DMS153 (cell line): ENCODE measurements around the gene IGFBP2.

Source experiments
- DNase-seq: peaks from one replicate; lab custom pipeline; 2025; lab: John Stamatoyannopoulos, UW

IGFBP2 gene

GRCh38 chr2:216637472-216637871, 4.3 kb downstream of the IGFBP2 start:
- no peak for DNase-seq

DNA sequence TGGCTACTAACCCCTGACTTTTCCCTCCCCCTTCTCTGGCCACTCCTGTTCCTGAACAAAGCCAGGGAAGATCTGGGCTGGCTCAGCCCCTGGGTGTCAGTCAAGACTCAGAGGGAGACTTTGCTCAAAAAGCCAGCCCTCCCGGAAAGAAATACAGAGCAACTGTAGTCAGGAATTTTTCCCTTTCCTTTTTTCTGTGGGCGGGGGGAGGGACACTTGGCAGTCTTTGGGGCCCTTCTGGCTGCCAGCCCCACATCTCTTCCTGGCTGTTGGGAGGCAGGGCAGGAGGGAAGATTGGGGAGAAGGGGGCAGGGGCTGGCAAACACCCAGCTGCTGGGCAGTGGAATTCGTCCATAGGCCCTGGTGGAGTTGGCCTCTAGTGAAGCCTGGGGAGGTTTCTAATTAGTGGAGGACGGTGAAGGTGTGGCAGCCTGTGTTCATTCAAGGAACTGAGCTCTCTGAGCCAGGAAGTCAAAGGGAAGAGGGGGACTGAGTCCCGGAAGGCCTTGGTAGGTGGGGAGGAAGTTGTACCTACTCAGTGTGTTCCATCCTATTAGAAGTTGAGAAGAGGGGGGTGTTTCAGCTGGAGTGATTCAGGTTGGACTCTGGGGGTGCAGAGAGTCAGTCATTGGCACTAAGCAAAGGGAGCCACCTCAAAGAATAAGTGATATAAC, 10.9 kb downstream of the IGFBP2 start:
- DNase-seq = no peak

DNA sequence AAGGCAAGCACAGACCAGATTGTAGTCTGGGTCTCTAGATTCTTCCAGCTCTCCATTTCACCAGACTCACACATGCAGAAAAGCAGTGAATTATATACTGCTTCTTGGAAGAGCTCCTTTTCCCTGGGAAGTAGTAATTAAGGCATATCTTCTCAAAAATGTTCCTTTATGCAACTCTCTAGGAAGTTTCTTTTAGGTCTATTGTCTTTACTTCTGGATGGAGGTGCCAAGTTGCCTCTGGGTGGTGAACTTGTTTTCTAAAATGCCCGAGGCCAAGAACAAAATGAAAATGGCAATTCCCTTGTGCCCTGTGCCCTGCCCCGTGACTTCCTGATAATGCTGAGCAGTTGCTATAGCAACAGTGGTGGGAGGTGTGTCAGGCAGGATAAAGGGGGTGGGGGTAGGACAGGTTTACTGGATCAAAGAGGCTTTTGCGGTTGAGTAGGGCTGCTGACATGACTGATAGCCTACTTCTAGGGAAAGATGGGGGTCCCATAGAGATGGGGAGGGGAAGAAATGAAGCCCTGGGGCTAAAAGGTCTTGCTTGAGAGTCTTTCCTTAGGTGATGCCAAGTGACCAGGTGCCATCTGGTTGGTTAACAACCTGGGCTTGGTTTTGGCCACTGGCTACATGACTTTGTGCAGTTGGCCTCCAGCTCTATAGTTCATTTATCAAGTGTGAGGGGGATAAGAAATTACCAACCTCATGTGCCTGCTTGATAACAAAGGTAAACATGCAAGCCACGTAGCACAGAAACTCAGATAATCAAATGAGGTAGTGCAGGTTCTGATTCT, 11.8 kb downstream of the IGFBP2 start:
- no peak for DNase-seq

DNA sequence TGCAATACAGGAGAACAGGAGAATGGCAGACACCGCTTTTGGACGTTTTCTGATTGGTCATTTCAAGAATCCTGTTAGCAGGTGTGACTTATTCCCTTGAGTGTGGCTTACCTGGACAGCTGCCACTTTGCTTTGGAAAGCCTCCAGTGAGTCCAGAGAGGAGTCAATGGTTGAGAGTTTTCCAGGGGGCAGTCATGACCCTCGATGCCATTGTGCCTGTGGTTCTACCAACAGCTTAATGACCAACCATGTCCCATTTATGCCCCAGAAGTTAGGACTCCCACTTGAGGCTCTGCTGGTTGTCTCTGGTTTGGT, 12.4 kb downstream of the IGFBP2 start:
- no peak for DNase-seq

GRCh38 chr2:216646116-216646515, 12.9 kb downstream of the IGFBP2 start:
- DNase-seq = no peak

- no peak for DNase-seq
Observed at GRCh38 chr2:216648105-216648504, 14.9 kb downstream of the IGFBP2 start.

DNA sequence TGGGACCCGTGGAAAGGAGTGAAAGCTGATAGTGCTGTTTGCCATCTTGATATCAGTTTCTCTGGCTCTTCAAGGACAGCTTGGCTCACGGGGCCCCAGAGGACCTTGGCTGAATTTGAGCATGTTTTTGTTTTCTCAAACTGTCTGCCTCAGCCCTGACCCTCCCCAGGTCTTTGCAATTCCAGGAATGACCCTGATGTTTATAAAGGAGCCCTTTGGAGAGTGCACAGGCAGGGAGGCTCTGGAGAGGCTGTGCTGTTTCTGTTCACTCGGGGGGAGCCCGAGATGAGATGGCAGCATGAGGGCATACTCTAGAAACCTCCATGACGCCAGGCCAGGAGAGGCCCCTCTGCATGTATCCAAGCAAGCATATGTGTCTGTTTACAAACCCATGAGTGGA, 16.4 kb downstream of the IGFBP2 start:
- no peak for DNase-seq

- no peak for DNase-seq
Observed at GRCh38 chr2:216650626-216651257, 17.5 kb downstream of the IGFBP2 start.

GRCh38 chr2:216651351-216651881, 18.2 kb downstream of the IGFBP2 start:
- no peak for DNase-seq

DNA sequence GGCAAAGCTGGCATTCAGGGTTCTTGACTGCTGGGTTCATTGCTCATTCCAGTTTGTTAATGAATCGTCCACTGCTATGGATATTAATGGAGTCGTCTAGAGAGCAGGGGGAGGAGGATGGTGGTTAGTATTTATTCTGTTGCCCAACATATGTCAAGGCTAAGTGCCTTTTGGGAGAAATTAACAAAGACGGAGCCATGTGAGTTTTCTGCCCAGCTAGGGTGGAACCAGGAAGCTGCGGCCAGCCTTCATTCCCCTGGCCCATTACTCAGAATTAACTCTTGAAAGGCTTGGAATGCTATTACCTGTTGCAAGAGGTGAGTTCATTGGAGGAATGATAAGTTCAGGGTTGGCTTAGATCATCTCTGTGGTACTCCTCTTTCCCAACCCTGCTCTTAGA, 19.3 kb downstream of the IGFBP2 start:
- DNase-seq = no peak

DNA sequence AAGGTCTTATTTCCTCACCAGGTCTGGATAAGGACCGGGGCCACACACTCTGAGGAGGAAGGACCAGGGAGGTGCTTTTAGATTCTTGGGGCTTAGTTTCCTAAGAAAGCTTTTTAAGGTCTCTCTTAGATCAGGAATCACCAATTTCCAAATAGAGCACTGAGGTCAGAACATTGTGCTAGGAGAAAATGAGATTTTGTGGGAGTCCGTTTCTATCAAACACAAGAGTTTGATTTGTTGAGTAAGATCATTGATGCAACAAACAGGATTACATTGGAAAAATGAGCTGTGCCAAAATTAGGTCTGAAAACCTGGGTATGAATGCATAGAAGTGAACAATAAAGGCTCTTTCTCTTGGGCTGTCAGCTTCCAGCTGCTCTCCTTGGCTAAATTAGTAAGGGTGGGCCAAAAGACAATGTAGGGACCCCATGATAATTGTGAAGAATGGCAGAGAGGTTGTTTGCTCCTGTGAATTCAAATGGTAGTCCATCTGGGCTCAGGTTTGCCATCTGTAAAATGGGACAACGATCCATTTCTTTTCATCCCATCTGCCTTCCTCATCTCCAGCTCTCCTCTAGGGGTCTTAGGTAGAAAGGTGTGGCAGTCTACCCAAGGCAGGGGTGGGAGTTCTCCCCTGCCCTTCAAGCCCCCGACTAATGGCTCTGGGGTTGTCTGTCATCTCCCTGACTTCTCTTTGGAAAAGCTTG, 20.0 kb downstream of the IGFBP2 start:
- DNase-seq = no peak

DNA sequence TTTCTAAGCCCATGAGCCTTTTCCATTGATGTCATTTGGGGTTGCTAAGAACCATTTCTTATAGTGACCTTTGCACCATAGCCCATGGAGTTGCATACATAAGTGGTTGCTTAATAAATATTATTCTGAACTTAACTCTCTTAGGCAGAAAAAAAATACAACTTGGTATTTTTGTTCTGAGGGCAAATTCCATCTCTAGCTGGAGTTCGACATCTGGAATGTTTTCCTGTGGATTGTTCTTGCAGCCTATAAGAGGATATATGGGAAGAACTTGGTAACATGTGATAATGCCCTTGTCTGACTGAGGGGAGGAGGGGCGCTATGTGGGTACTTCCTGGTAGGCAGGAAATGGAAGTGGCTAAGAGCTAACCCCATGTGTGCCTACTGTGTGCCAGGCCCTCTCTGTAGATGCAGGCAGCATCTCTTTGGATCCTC, 20.7 kb downstream of the IGFBP2 start:
- DNase-seq = no peak

DNA sequence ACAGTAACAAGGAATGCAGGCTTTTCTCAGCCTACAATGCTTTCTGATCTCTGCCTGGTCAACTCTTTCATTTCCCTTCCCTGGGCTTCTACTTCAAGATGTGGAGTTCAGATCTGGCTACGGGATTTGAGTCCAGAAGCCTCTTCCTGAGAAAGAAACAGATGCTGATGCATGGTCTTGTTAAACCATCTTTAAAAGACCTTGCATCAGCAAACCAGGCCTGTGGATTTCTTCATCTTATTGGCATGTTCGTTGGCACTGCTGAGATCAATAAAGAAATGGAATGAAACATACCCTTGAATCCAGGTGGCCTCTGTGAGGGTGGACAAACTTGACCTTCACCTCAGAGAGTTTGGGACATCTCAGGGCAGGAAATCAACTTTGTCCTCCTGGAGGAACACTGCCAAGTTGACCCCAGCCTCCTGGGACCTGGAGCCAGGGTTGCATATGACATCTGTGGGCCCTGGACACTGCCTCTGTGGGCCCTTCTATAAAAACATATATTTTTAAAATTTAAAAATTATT, 21.4 kb downstream of the IGFBP2 start:
- no peak for DNase-seq

DNA sequence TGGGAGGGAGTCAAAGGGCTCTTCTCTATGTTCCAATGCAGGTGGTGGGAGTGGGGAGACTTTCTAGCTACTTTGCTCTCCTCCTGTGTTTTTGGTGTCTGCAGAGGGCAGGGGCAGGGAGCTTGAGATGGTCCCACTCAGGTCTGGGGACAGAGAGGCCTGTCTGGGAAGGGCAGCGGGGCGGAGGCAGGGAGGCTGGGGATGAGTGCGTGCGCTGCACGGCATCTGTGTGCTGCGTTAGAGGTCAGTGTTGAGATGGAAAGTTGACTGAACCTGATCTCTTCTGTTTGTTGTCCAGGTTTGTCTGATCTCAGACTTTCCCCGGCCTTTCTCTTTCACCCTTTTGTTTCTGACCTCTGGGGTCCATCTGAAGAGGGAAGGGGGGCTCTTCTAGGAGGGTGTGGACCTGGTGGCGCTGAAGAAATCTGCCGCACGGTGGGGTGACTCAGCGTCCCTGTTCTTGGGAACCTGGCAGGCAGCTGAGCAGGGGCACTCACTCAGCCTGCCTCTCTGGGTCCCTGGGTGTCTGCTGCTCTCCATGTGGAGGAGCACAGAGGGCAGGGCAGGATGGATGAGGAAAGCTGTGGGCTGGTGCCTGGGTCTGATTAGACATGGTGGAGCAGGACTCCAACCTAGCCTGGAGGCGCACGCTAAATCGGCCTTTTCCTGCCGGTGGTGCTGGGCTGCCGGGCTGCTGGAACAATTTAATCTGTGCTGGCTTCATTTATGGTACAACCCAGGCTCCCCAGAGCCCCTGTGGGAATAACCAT, 24.1 kb downstream of the IGFBP2 start:
- no peak for DNase-seq

DNA sequence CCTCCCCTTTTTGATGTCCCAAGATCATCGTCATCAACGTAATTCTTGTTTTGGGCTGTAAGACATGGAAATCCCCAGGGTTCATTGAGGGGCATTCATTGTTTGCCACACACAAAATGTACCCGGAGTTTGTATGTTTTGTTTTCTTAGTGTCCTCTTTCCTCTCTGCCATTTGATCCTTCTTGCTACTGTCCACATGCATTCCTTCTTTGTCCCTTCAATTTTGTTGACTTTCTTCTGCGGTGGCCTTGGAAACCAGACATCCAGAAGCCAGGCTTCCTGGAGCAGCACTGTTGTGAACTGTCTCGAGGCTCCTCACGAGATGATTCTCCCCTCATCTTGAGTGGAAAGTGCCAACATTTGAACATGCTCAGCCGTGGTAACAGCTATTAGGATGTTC, 24.8 kb downstream of the IGFBP2 start:
- no peak for DNase-seq

- DNase-seq = no peak
Observed at GRCh38 chr2:216658757-216659156, 25.5 kb downstream of the IGFBP2 start.

GRCh38 chr2:216659276-216659675, 26.1 kb downstream of the IGFBP2 start:
- DNase-seq = no peak

- DNase-seq = no peak
Observed at GRCh38 chr2:216660496-216660895, 27.3 kb downstream of the IGFBP2 start.

DNA sequence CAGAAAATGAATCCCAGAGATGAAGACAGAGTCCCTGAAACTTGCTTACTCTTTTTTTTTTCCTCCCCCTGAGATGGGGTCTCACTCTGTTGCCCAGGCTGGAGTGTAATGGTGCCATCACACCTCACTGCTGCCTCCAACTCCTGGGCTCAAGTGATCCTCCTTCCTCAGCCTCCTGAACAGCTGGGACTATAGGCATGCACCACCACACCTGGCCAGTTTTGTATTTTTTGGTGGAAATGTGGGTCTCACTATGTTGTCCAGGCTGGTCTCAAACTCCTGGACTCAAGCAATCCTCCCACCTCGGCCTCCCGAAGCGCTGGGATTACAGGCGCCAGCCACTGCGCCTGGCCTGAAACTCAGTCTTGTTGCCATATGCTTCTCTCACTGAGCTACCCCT, 27.8 kb downstream of the IGFBP2 start:
- DNase-seq = no peak

DNA sequence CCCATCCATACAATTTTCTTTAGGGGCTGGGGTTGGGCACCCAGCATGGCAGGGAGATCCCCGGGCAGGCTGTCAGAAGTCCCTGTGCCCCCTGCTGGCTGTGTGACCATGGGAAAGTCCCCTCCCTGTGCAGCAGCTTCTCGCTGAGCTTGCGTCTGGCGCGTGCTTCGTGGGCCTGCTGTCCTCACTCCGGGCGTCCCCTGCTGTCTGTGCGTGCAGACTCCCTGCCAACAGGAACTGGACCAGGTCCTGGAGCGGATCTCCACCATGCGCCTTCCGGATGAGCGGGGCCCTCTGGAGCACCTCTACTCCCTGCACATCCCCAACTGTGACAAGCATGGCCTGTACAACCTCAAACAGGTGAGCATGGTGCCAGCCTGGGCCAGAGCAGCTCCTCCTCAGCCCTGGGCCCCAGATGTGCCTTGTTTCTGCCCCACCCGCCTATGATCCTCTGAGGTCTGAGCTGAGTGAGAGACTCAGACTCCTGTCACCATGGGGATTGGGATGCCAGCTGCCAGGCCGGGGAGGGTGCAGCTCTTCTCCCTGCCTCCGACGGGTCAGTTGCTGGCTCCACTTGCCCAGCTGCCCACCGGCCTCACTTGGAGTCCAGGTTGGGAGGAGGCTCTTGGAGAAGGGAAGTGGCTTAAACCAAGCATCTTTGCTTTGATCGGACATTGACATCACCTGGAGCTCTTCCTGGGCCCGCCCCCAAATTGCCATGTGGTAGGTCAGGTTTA, 28.6 kb downstream of the IGFBP2 start:
- no peak for DNase-seq

DNA sequence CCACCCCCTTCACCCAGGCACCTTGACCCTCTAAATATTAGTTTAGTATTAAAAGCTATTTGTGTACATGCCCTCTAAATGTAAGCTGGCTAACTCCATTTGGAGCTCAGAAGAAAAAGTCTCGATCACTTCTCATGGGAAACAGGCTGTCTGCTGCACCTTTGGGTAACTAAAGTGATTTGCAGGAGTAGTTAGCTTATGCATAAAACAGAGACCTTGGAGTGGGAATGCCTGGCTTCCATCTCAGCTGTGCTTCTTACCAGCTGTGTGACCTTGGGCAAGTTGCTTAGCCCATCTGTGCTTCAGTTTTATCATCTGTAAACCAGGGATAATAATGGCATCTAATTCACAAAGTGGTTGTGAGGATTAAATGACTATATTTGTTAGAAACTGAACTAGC, 29.9 kb downstream of the IGFBP2 start:
- no peak for DNase-seq
